ENCODE measurements around the gene DNAH14. TPM values are rescaled to one million over a fixed set of nuclear protein-coding genes. Genes with fewer than 3 reads are reported as not detected.

DNAH14 gene
- total RNA-seq, 1 donor from 2014 or later = 17.0 TPM

DNA sequence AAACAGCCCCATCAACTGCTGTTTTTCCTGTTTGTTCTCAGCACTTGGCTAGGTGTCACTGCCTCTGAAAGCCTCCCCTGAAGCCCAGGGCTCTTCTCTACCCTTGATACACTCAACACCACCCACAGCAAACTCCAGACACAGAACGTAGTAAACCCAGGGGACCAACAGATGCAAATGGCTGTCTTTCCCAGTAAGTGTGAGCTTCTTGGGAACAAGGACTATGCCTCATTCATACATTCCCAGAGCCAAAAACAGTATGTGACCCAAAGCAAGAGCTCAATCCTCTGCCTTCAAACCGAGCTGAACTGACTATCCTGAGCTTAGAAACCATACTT is 494.0 kb downstream of the DNAH14 start:
- no peak for DNase-seq (ENCODE audit: extremely low read depth, low read depth, low spot score)

DNA sequence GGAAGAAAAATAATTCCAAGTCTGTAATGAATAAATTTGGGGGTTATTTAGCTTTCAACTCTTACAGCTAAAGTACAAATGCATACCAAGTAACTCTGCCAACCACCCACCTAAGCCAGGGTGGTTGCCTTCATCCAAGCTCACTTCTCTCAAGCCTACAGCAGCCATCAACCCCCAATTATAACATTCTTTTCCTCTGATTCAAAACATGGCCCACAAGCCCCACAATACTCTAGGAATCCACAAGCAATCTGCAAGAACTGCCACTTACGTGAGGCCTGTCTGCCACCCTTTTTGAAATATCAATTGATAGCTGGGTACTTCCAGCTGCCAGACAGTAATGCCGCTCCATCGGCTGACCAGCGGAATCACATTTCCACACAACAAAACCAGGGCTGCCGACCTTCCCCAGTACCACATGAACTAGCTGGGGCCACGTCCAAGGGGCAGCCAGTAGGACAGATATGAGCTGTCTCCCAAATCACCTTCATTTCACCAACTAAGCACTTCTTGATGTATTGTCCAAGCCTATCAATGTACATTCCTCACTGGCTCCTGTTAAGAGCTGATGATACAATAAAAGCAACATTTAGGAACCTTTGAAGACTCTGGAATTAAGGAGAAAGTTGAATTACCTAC is 495.2 kb downstream of the DNAH14 start:
- no peak for DNase-seq (ENCODE audit: extremely low read depth, low read depth, low spot score)

DNA sequence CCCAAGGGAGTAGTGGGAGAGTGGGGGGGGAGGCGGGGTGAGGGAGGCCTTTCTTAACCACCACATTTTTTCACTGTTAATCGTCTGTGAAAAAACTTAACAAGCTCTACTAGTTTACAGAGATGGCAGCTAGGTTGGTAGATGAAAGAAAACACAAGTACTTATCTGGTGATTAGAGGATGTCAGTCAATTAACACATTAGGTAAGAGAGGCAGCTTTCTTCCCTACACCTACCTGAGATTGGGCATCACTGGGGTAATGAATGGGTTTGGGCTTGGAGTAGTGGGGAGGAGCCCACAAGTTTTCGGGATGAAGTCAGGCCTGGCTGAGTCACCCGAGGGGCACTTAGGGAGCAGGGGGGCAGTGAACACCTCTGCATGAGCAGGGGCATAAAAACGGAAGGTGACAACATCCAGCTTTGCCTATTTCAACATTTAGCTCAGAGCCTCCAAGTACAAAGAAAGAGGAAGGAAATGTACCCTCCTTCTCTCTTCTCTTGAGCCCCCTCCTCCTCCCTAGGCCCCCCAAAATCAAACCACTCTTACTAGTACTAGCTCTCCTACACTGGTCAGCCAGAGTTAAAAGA is 495.8 kb downstream of the DNAH14 start:
- no peak for DNase-seq (ENCODE audit: extremely low read depth, low read depth, low spot score)

DNA sequence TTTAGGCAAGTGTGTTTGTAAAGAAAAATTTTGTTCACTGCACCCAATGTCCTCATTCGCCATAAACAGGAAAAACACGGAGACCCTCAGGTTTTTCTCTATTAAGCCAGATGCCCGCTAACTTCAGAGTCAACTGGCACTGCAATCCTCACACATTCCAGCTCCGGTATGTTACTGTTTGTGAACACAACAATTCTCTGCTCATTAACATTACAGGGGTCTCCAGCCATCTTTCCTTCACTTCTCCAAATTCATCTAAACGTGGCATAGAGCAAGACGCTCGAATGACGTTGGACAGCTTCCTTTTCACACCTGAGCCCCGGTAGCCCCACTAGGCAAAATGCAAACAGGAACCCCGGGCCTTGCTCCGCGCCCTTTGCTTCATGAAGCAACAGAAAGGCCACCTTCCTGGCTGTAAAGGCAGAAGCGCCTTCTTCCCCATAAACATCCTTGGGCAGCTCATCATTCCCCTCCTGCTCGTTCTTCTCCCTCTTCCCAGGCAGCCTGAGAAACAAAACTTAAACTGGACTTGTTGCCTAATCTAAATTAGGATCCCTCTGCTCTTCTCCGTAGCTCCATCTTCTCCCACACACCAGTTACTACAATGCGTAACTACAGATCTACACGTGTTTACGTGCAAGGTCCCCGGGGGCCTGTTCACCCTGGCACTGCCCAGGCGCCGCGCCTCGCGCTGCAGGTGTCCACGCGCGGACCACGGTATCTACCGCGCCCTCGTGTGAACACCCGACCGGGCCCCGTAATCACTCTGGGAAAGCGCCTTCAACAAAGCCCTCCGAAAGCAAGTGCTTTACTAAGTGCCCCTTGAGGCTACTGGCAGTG is 497.1 kb downstream of the DNAH14 start:
- no peak for DNase-seq (ENCODE audit: extremely low read depth, low read depth, low spot score)

DNA sequence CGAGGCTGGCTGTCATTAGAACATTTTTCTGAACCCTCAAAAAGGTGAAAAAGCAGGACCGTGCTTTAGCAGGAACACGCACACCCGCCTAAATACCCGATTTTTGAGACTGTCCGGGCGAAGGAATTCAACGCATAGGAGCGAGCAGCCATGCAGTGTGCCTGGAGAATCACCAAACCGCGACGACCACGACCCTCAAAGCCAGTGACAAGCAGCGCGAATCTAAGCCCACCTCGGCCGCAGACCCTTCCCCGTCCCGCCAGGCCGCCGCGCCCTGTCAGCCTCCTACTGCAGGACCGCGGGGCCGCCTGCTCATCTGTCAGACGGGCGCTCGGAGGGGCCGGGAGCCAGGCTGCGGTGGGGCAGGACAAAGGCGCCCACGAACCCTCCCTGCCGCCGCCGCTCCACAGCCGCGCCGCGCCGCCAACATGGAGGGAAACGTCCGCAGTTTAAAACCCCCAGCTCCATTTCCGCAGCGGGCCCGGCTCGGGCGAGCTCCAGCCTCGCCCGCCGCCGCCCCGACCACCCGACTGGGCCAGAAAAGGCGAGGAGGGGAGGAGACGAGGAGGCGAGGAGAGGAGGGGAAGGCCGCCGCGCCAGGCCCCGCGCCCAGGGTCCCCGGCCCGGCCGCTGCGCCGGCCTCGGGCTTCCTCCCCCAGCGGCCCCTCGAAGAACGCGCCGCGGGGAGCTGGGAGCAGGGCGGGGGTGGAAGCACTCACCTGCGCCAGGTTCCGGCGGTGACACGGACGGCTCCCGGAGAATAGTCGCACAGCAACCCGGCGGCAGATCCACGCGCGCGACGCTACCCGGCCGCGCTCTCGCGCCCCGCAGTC is 498.0 kb downstream of the DNAH14 start, which contains the start of gene LBR:
LBR (minus strand) TSS at position 804 of the 833 bp plus-strand sequence. CDS start 3,963 bp downstream, outside the sequence.
- no peak for DNase-seq (ENCODE audit: extremely low read depth, low read depth, low spot score)

DNA sequence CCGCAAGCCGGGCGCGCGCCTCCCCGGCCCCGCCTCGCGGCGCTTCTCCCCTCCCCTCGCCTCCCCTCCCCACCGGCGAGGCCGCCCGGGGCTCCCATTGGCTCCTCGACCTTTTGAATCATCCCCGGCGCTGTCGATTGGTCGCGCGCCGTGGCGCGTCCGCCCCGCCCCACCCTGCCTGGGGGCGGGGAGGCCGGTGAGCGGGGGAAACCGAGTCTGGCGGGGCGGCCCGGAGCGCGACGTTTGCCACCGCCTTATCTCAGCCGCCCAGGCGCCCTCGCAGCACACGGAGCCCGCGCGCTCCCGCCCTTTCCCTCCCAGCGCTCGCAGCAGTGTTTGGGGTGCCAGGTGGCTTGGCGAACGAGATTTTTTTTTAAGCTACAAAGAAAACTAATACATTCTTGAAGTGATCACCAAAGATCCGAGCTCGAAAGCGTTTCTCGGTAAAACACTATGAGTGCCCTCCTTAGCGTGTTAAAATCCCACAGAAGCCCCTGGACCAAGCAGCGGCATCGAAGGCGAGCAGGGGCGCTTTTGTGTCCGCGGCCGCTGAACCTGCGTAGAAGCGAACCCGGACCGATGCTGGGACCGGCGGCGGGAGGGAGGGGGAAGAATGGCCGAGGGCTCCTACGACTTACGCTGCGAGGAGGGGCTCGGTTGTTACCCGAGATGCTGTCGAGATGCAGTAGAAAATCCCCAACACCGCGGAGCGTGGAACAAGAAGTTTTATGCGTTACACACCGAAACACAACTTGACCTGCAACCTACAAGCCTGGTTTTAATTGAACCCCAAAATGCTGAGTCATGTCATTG is 498.8 kb downstream of the DNAH14 start:
- no peak for DNase-seq (ENCODE audit: extremely low read depth, low read depth, low spot score)

DNA sequence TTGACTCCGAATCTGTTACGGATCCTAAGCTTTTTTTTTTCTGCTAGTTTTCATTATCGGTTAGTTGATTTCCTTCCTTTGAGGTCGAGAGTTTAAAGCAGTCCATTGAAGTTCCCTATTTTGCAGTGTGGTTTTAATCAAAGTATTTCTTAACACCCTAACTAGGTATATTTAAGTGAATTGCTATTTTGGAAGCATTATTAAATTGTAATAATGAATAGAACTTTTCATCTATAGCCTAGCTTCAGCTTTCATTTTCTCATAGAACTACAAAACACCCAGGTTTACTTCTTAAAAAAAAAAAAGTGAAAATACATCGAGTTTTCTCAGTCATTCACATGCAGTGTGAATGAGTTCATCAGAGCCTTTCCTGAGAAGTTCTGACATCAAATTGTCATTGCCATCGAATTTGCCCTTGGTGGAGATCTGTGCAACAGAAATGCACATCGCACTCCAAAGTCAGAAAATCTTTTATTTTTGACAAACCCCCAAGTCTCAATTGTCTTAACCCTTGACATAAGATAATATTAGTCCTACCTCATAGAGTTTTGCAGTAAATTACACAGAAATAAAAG is 499.5 kb downstream of the DNAH14 start:
- no peak for DNase-seq (ENCODE audit: extremely low read depth, low read depth, low spot score)

DNA sequence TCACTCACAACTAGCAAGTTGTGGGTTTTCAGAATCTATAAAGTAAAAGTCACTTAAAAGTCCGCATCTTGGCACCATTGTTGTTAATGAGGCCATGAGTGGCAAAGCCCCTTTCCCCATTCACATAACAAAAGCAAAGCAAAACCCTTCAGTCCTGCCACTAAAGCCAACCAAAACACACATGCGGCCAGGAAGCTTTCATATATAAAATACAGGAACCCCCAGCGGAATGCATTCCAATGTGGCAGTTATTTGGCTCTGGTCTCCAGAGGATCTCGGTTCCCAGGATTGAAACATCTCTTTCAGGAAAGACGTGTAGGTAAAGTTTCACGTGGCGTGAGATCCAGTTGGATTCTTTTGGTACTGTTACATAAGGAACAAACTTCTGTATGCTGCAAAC is 500.8 kb downstream of the DNAH14 start:
- no peak for DNase-seq (ENCODE audit: extremely low read depth, low read depth, low spot score)

DNA sequence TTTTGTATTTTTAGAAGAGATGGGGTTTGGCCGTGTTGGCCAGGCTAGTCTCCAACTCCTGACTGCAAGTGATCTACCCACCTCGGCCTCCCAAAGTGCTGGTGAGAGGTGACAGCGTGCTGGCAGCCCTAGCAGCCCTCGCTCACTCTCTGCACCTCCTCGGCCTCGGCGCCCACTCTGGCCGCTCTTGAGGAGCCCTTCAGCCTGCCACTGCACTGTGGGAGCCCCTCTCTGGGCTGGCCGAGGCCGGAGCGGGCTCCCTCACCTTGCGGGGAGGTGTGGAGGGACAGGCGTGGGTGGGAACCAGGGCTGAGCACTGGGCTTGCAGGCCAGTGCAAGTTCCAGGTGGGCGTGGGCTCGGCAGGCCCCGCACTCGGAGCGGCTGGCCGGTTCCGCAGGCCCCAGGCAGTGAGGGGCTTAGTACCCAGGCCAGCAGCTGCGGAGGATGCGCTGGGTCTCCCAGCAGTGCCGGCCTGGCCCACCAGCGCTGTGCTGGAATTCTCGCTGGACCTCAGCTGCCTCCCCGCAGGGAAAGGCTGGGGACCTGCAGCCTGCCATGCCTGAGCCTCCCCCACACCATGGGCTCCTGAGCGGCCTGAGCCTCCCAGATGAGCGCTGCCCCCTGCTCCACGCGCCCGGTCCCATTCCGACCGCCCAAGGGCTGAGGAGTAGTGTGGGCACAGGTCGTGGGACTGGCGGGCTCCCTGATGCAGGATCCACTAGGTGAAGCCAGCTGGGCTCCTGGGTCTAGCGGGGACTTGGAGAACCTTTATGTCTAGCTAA is 501.8 kb downstream of the DNAH14 start:
- no peak for DNase-seq (ENCODE audit: extremely low read depth, low read depth, low spot score)

DNA sequence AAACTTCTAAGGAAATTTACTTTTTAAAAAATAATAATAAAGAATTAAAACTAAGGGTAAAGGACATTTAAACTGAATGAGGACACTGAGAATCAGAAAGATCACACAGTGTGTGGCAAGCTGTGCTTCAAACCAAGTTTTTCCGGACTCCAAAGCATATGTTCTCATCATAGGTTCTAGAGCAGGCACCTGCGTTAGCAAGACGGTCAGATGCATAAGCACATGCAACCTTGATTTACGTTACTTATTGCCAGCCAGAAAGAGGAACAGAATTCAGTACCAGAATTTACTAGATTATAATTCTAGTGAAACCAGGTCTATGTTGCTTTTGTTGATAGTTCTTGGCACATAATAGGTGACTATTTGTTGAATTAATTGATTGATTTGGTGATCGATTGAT is 504.6 kb downstream of the DNAH14 start:
- no peak for DNase-seq (ENCODE audit: extremely low read depth, low read depth, low spot score)

DNA sequence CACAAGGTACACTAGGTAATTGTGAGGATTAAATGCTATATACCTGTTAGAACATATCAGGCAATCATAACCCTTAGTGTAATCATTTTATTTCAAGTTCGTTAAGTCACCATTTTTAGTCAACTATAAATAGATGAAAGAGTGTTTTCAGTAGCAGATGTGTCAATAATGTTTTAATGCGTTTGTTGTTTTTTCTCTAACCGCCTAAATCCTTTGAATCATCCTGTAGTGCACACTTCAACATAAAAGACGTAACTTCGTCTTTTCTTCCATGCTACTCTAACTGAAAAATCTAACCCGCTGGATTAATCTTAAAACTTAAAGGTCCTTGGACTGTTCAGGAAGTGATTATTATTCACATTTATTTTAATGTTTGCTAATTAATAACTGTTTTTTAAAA is 505.6 kb downstream of the DNAH14 start:
- no peak for DNase-seq (ENCODE audit: extremely low read depth, low read depth, low spot score)

DNA sequence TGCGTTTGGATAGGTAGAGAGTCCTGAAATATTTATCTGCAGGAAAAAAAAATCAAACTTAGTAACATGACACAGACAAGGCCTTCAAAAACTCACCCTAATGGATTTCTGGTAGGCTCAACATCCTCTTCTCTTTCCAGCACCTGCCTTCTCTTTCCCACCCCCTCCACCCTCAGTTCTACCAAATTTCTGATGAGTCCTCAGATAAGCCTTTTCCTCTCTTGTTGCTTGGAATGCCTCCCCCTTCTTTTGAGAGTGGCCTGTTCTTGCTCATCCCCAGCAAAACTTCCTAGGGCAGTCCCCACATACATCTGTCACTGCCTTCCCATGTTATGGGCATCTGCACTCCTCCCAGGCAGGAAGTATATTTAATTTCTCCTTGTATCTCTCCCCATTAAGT is 506.0 kb downstream of the DNAH14 start:
- no peak for DNase-seq (ENCODE audit: extremely low read depth, low read depth, low spot score)

DNA sequence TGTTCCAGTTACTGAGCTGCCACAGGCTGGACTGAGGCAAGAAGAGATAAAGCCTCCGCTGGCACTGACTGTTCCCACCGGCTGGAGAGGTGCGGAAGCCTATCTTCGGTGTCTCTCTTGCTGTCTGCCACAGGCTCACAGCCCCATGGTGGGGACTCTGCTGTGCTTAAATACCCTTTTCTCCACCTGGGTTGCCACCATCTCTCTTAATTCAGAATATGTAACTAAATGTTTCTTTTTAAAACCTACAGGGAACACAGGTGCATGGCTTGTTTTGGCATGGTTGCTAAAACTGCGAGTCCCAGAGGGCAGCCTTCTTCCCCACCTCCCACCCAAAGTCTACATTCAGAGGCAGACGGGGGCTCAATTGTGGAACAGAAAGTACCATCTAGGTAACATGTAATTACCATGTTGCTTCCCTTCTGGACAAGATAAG is 506.5 kb downstream of the DNAH14 start:
- DNase-seq (ENCODE audit: extremely low read depth, low read depth, low spot score) = no peak

DNA sequence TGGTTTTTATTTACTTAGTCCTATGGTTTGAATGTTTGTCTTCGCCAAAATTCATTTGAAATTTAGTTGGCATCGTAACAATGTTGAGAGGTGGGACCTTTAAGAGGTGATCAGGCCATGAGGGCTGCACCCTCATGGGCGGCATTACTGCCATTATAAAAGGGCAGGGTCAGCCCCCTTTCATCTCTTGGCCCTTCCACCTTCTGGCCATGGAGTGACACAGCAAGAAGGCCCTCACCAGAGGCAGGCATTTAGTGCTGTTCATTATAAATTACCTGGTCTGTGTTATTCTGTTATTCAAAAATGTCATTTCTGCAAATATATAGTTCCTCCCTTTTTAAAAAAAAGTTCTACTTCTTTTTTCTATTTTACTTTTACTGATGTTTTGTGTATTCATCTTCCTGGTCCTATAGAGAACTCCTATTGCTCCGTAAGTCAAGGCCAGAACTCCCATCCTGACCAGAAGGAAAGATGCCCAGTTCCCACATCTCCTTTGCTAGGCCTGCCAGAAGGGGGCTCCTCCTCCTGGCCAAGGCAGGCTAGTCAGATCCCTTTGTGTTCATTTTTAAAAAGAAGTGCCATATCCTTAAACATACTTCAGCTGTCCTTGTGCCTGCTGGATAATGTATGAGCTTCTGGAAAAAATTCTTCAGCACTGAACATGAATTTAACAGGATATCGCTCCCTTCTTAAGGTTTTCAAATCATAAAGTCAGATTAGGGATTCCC is 508.4 kb downstream of the DNAH14 start:
- no peak for DNase-seq (ENCODE audit: extremely low read depth, low read depth, low spot score)

DNA sequence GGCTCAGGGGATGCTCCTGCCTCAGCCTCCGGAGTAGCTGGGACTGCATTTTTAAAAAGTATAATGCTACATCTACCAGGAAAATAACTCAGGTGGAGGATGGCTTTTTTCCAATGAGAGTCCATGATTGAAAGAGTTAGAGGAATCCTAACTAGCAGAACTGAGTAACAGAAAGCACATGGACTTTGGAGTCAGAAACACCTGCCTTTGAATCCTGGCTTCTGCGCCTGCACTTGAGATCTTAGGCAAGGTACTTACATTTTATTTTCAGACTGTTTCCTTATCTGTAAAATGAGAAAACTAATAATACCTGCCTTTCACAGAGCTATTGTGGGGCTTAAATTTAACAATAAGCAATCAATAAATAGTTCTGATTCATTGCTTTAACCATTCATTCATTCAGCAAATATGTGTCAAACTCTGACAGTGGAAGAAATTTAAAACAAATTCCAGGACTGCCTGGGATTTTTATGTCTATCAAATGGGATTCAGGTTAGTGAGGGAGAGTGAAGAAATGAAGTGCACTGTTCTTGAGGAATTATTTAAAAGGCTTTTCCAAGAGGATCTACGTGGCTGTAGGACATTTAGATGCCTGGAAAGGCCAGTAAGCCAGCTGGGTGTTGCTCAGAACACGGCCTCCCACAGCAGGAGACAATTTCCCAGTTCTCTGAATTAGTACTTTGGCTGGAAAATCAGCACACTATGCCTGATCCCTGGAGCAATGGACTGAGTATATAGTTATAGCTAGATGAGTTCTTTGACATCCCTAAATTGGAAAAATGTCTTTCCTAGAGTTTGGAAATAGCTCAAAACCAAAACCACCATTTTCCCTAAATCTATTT is 511.1 kb downstream of the DNAH14 start:
- DNase-seq (ENCODE audit: extremely low read depth, low read depth, low spot score) = no peak

DNA sequence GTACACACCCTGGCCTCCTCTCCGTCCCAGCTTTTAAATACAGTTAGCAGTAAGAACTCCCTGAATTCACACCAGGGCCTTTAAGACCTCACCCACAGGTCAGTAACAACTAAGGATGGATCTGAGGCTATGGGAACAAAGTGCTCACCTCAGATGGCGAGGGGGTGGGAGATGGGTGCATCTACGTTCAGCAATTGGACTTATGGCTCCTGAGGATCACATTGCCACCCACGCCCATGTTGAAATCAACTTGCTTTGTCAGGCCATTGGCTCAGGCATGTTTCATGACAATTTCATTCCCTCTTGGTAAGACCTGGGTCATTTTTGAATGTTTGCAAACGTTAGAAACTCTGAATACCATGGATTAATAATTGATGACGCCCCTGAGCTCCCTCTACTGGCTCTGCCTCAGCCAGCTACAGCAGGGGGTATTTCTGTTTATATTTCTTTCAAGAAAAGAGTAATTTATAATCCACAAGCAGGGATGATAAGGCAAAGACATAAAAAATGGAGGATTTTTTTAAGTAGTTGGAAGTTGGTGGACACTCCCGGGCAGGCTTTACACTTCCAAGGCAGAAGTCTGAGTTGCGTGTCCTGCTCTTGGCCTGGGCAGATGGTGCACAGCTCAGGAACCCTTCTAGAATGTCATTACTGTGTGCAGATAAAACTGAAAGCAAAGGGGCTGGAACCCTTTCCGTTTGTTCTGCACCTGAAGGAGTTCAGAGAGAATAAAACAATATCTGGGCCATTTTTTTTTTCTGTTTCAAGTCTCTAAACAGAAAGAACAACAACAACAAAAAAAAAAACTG is 512.0 kb downstream of the DNAH14 start:
- DNase-seq (ENCODE audit: extremely low read depth, low read depth, low spot score) = no peak

DNA sequence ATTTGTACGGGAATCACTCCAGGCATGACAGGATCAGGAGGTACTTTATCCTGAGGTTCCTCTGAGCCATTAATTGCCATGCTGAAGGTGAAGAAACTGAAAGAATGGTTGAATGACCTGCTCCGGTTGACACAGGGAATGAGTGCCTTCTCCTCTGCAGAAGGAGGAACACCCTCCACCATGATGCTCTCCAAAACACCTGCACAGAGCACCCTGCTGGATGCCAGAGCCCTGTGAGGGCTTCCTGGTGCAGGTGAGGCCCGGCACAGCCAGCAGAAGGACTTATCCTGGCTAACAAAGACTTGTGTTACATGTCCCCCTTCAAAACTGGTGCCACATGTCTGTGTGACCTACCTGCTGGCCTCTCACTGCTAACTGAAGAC is 512.6 kb downstream of the DNAH14 start:
- no peak for DNase-seq (ENCODE audit: extremely low read depth, low read depth, low spot score)

Data from glomerular endothelial cell (primary cell).